ENCODE measurements around the gene MOGAT3.
"Not testable (repeated sequence)": the region's sequence is repeated elsewhere in the genome, so short reads cannot be mapped to it uniquely, and the experiment has no call there.

GRCh38 chr7:101203740-101204738 lies 3.2 kb upstream of the MOGAT3 start:
- TF ChIP-seq CTCF (optimal IDR thresholded peaks at IDR 0.05 in 1 of 3, IDR thresholded peaks at IDR 0.05 in 1 of 3, conservative IDR thresholded peaks at IDR 0.05 in 1 of 3; ENCODE audit: extremely low read depth in 1 of 3, insufficient read depth in 2 of 3, low read length in 3 of 3); EZH2 (IDR thresholded peaks at IDR 0.05; ENCODE audit: low read length): not testable (repeated sequence)

Measured in keratinocyte (primary cell).